Middle frontal gyrus (tissue), 1 donor: ENCODE results near the gene JPH2.

ENCODE experiments used
- DNase-seq: peaks from one replicate; pipeline ENCODE4 v3.0.0-alpha.2; 2015; ENCODE audit warnings: low spot score; ENCODE audit errors: extremely low spot score

JPH2 gene

GRCh38 chr20:44187772-44188709, 1.1 kb upstream of the JPH2 start:
- no peak for DNase-seq

GRCh38 chr20:44186674-44187053, 324 bp downstream of the JPH2 start:
- no peak for DNase-seq

DNA sequence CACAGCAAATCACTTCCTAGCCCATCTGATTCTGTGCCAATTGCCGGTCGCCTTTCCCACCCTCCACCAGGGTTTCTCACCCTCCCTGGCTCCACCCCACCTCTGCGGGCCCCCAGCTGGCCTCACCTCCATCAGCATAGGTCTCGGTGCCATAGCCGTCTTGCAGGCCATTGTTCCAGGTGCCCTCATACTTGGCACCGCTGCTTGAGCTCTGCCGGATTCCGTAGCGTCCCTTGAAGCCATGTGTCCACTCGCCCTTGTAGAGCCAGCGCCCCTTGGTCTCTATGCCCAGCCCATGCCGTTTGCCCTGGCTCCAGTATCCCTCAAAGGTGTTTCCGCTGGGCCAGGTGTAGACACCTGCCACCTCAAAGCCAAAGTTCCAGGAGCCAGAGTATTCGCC, 787 bp downstream of the JPH2 start:
- DNase-seq = no peak

GRCh38 chr20:44185574-44185973, 1.4 kb downstream of the JPH2 start:
- no peak for DNase-seq

- DNase-seq = no peak
Measured at GRCh38 chr20:44183282-44183681, 3.7 kb downstream of the JPH2 start.

GRCh38 chr20:44182863-44183262, 4.1 kb downstream of the JPH2 start:
- no peak for DNase-seq

DNA sequence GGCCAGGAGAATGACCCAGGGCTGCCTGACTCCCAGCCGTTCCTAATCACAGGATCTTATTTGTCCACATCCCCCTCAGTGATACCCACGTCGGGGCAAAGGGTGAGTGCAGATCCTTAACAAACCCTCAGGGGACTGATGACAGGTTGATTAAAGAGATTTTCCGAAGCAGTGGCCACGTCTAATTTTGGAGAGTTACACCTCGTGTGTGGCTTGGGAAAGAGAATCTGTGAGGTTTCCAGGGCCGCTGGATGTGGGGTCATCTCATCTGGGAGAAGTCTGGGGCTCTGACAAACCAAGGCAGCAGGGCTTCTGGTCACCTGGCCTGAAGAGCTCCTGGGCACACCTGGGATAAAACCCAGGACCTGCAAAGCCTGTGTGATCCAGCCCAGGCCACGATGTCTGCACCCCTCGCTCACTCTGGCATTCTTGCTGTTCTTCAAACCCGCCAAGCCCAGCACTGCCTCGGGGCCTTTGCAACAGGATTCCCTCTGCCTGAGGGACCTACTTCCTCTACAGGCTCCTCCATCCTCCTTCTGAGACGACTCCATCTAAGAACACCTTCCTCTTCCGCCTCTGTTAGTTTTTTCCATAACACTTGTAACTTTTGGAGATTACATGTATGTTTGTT, 4.7 kb downstream of the JPH2 start:
- DNase-seq = no peak

GRCh38 chr20:44181611-44182010, 5.4 kb downstream of the JPH2 start:
- DNase-seq = no peak

- no peak for DNase-seq
Measured at GRCh38 chr20:44180814-44181213, 6.2 kb downstream of the JPH2 start.

DNA sequence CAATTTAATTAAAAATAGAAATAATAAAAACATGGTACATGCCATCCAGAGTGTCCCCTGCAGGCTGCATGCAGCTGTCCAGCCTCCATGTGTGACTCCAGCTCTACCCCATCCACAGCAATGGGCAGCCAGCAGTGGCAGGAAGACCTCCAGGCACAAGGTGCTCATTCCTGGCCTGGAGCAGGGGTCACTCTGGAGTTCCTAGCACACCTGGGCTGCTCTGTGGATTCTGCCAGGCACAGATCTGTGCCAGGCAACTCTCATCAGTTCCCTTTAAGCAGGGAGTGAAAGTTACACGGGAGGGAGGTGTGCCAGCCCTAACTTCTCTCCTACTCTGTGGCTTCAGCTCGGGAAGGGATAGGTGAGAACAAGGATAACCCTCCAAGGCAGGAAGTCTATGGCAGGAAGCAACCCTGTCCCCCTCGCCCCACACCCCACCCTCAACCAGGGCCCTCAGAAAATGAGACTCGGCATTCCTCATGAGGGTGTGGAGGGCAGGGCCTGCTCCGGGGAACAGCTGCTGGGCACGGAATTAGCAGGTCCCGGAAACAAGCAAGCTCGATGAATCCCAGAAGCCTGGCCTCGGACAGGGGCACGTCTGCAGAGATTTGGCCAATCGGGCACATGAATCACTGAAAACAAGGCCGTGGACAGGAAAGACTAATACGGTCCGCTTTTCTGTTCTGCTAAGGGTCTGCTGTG, 10.0 kb downstream of the JPH2 start:
- no peak for DNase-seq

GRCh38 chr20:44174996-44175765, 11.8 kb downstream of the JPH2 start:
- DNase-seq = no peak

DNA sequence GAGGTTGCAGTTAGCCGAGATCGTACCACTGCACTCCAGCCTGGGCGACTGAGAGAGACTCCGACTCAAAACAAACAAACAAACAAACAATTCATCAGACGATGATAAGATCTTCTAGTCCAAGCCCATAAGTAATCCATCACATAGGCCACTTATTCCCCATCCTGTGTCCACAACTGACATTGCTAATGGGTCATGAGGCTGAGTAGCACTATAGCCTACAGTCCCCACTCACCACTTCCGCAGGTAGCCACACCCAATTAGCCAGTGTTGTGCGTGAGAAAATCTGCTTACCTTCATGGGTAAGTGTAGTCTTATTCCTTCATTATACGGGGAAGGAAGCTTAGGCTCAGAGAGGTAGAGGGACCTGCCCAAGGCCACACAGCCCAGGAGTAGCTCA, 13.1 kb downstream of the JPH2 start:
- DNase-seq = no peak

- no peak for DNase-seq
Measured at GRCh38 chr20:44173116-44173515, 13.9 kb downstream of the JPH2 start.

GRCh38 chr20:44172572-44172950, 14.4 kb downstream of the JPH2 start:
- no peak for DNase-seq

DNA sequence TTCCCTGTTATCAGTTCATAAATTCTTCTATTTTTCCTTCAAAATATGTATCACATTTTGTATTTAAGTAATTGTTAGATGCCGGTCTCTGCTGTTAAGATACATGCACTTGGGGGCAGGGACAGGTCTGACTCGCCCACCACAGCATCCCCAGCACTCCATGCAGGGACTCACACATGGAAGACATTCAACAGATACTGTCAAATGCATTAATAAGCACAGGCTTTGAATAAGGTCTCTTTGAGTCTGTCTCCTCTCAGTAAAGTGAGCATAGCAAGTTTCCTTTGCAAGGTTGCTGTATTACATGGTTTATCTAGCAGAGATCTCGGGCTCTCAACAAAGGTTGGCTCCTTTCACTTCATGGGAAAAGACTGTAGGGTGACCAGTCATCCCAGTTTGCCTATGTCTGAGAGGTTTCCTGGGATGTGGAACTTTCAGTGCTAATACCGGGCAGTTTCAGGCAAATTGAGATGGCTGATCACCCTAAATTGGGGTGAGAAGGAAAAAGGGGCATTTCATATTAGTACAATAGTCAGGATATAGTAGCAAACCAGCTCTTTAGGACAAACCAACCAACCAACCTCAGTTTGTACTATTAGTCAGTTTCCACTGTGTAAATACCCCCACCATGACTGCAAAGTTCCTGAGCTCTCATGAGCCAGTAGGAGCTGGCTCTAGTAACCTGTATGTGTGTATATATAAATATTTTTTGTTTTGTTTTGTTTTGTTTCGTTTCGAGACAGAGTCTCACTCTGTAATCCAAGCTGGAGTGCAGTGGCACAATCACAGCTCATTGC, 15.0 kb downstream of the JPH2 start:
- DNase-seq = no peak

DNA sequence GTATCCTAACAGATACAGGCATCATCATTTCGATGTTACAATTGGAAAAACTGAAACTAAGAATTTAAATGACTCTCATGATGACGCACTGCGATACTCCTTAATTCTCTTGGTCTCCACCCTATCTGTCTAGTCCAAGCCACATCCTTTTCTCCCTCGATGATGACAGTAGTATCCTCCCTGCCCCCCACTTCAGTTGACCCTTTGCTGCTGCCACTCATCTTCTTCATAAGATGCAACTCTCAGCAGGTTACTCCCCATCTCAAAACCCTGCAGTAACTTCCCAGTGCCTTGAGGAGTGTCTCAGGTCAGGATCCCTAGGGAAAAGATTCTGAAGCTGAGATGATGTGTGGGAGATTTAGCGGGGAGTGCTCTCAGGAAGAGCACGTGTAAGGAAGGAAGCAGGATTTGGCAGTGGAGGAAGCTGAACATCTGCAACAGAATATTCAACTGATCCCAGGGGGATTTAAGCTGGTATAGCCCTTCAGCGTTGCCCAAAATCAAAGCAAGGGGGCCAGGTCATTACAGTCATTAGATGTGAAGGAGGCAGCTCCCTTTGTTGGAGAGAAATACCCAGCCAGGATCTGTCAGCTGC, 16.1 kb downstream of the JPH2 start:
- DNase-seq = no peak

- no peak for DNase-seq
Measured at GRCh38 chr20:44167736-44168135, 19.3 kb downstream of the JPH2 start.

GRCh38 chr20:44166477-44166876, 20.5 kb downstream of the JPH2 start:
- no peak for DNase-seq

- no peak for DNase-seq
Measured at GRCh38 chr20:44166008-44166407, 21.0 kb downstream of the JPH2 start.

- no peak for DNase-seq
Measured at GRCh38 chr20:44160133-44160532, 26.9 kb downstream of the JPH2 start.
